ENCODE data around the gene TNP2. TPM values are rescaled to one million over a fixed set of nuclear protein-coding genes. Genes with fewer than 3 reads are reported as not detected.

Gene TNP2
- total and polyA plus RNA-seq, 2 experiments from 2014 or later, result not detected

GRCh38 chr16:11278681-11279628 lies 9.8 kb upstream of the TNP2 start:
- peaks cover 5% of the 10 kb centered on the region; the same call in 2 of the 3 replicates for H3K4me1 Mint-ChIP-seq
- no peak for DNase-seq (ENCODE audit: low spot score)
- H3K27ac Mint-ChIP-seq, result no peak overlapping the region
- Histone ChIP-seq H2AFZ (no peak overlapping the region), H3K27me3 (ENCODE audit: insufficient read depth) (no peaks in the 10 kb centered on the region), H3K79me2 (replicated peaks; ENCODE audit: insufficient read depth) (no peaks in the 10 kb centered on the region), H3K36me3 (ENCODE audit: insufficient read depth) (no peaks in the 10 kb centered on the region), H3K4me3 (no peak overlapping the region), H4K20me1 (replicated peaks; ENCODE audit: insufficient read depth) (no peaks in the 10 kb centered on the region), H3K27ac (ENCODE audit: low read depth) (no peak overlapping the region), H3F3A (replicated peaks; ENCODE audit: low read depth) (0 out of 2 replicates have a peak, but pooled peaks cover 2% of the 10 kb centered on the region), H3K4me1 (ENCODE audit: insufficient read depth) (peaks cover 3% of the 10 kb centered on the region; the same call in 1 of the 2 replicates), H3K9me2 (ENCODE audit: insufficient read depth) (no peaks in the 10 kb centered on the region), H3K4me2 (no peak overlapping the region)
- no peak for ATAC-seq
- H3K27me3 Mint-ChIP-seq (ENCODE audit: insufficient read depth, low read depth, poor library complexity), result peaks cover 11% of the 10 kb centered on the region
- no peak overlapping the region for H3K4me3 Mint-ChIP-seq
- TF ChIP-seq ETS1 (IDR thresholded peaks at IDR 0.05) (no peak), POLR2AphosphoS5 (IDR thresholded peaks at IDR 0.05; ENCODE audit: low read depth) (no peak), ZNF462 (CRISPR knock-in tag; IDR thresholded peaks at IDR 0.05) (no peak), CREB1 (CRISPR knock-in tag; IDR thresholded peaks at IDR 0.05; ENCODE audit: low read depth) (no peak), STAT1 (IDR thresholded peaks at IDR 0.05; ENCODE audit: unreplicated experiment) (no peak), JUNB (IDR thresholded peaks at IDR 0.05; ENCODE audit: unreplicated experiment) (no peak), ZNF114 (CRISPR knock-in tag; IDR thresholded peaks at IDR 0.05) (no peak), NANOG (IDR thresholded peaks at IDR 0.05; ENCODE audit: borderline replicate concordance) (no peak), EZH2phosphoT487 (IDR thresholded peaks at IDR 0.05; ENCODE audit: unreplicated experiment) (no peak), EZH2 (IDR thresholded peaks at IDR 0.05; ENCODE audit: low read depth, unreplicated experiment) (no peak), REST (IDR thresholded peaks at IDR 0.05; ENCODE audit: unreplicated experiment) (no peak)
- no peaks in the 10 kb centered on the region; the same call in 2 of the 3 replicates for H3K36me3 Mint-ChIP-seq (ENCODE audit: low read depth)
- peaks cover 3% of the 10 kb centered on the region; the same call in 1 of the 3 replicates for H3K9me3 Mint-ChIP-seq
